Retinal pigment epithelial cell (primary cell): ENCODE results near the gene MLF2.
A peak's percentile ranks its signal among the peaks of the same experiment; 100 is the strongest.

ENCODE experiments used
- DNase-seq: peaks from one replicate; pipeline ENCODE4 v3.0.0-alpha.2; 2010; ENCODE audit warnings: low read depth
- H3K4me3 ChIP-seq: 2 replicates; pipeline ENCODE4 v1.5.1; 2011; ENCODE audit warnings: mild to moderate bottlenecking, low read length, control low read depth, moderate library complexity
- TF ChIP-seq, protein P1 (sequence below): conservative IDR thresholded peaks from 2 replicates; pipeline ENCODE4 v1.5.1; 2011; ENCODE audit warnings: low read depth, low read length, control low read depth, inconsistent platforms

Gene MLF2

GRCh38 chr12:6753772-6754356, 923 bp upstream of the MLF2 start:
- TF ChIP-seq, protein P1, sequence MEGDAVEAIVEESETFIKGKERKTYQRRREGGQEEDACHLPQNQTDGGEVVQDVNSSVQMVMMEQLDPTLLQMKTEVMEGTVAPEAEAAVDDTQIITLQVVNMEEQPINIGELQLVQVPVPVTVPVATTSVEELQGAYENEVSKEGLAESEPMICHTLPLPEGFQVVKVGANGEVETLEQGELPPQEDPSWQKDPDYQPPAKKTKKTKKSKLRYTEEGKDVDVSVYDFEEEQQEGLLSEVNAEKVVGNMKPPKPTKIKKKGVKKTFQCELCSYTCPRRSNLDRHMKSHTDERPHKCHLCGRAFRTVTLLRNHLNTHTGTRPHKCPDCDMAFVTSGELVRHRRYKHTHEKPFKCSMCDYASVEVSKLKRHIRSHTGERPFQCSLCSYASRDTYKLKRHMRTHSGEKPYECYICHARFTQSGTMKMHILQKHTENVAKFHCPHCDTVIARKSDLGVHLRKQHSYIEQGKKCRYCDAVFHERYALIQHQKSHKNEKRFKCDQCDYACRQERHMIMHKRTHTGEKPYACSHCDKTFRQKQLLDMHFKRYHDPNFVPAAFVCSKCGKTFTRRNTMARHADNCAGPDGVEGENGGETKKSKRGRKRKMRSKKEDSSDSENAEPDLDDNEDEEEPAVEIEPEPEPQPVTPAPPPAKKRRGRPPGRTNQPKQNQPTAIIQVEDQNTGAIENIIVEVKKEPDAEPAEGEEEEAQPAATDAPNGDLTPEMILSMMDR = peak; percentile 96
- no peak for DNase-seq
- H3K4me3 ChIP-seq = no peak overlapping the region

- no peak for DNase-seq
These were observed 597 bp downstream of the MLF2 start for GRCh38 chr12:6752167-6752920.

DNA sequence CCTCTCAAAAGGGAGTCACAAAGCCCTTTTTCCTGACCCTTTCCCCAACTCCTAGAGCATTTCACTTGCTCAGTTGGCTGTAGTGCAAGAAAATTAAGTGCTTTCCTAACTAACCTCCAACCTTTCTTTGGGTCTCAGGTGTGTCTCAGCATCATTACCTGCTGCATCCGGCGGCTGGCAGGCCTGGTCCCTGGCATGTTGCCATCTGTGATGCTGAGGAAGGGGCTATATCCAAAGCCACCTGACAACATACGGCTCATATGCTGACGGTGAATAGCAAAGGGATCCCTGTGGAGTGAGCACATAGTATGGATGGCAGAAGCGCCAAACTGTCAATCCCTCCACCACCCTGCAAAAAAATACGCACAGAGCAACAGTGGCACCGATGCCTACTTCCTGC, 1.2 kb downstream of the MLF2 start:
- TF ChIP-seq, protein P1 = no peak
- DNase-seq = no peak
- peak overlapping the region; percentile 88 for H3K4me3 ChIP-seq

More at GRCh38 chr12:6752167-6752920, 597 bp downstream of the MLF2 start:
- peak overlapping the region; percentile 88 for H3K4me3 ChIP-seq
- TF ChIP-seq, protein P1 = peak; percentile 53

GRCh38 chr12:6750506-6750905, 2.4 kb downstream of the MLF2 start:
- H3K4me3 ChIP-seq = no peak overlapping the region
- TF ChIP-seq, protein P1 = no peak
- no peak for DNase-seq

GRCh38 chr12:6748761-6749160, 4.2 kb downstream of the MLF2 start:
- no peak overlapping the region for H3K4me3 ChIP-seq
- TF ChIP-seq, protein P1 = no peak
- DNase-seq = no peak

- no peak overlapping the region for H3K4me3 ChIP-seq
- TF ChIP-seq, protein P1 = no peak
- DNase-seq = no peak
These were observed 5.7 kb downstream of the MLF2 start for GRCh38 chr12:6747216-6747615.
